NCI-H748 (cell line): ENCODE data around the gene DTX3.
A peak's percentile ranks its signal among the peaks of the same experiment; 100 is the strongest.

Experiments used
- DNase-seq: peaks from one replicate; lab custom pipeline; 2025; ENCODE audit not compliant: unreplicated experiment; lab: John Stamatoyannopoulos, UW

Gene DTX3

GRCh38 chr12:57619434-57620244 lies 15.0 kb downstream of the DTX3 start:
- no peak for DNase-seq

- DNase-seq: no peak
These were observed 15.8 kb downstream of the DTX3 start for GRCh38 chr12:57620245-57620935.

- DNase-seq: peak; percentile 33
These were observed 16.4 kb downstream of the DTX3 start for GRCh38 chr12:57620936-57621496.

GRCh38 chr12:57621497-57622292 lies 17.1 kb downstream of the DTX3 start:
- DNase-seq: peak; percentile 62

GRCh38 chr12:57622293-57623245 lies 17.9 kb downstream of the DTX3 start:
- DNase-seq: no peak

- DNase-seq: no peak
These were observed 18.8 kb downstream of the DTX3 start for GRCh38 chr12:57623385-57623784.

- no peak for DNase-seq
These were observed 19.3 kb downstream of the DTX3 start for GRCh38 chr12:57623811-57624390.

- no peak for DNase-seq
These were observed 20.0 kb downstream of the DTX3 start for GRCh38 chr12:57624441-57625220.

- no peak for DNase-seq
These were observed 20.8 kb downstream of the DTX3 start for GRCh38 chr12:57625261-57626032.

GRCh38 chr12:57626111-57626920 lies 21.7 kb downstream of the DTX3 start:
- DNase-seq: no peak

- DNase-seq: no peak
These were observed 22.4 kb downstream of the DTX3 start for GRCh38 chr12:57626921-57627445.

GRCh38 chr12:57627501-57628279 lies 23.1 kb downstream of the DTX3 start:
- DNase-seq: no peak

GRCh38 chr12:57628280-57629191 lies 23.9 kb downstream of the DTX3 start:
- DNase-seq: no peak

- no peak for DNase-seq
These were observed 25.4 kb downstream of the DTX3 start for GRCh38 chr12:57629897-57630471.

GRCh38 chr12:57630891-57631433 lies 26.3 kb downstream of the DTX3 start:
- DNase-seq: no peak
